Measurements from ENCODE around the gene MEF2D.

Gene MEF2D

GRCh38 chr1:156421939-156422601, 78.5 kb downstream of the MEF2D start:
- DNase-seq = no peak

GRCh38 chr1:156421062-156421938, 79.3 kb downstream of the MEF2D start:
- peak; percentile 79 to 80 for DNase-seq

GRCh38 chr1:156420205-156421061, 80.1 kb downstream of the MEF2D start:
- no peak for DNase-seq

- no peak for DNase-seq
Measured at GRCh38 chr1:156419854-156420204, 80.7 kb downstream of the MEF2D start.

GRCh38 chr1:156418416-156419070, 82.0 kb downstream of the MEF2D start:
- no peak for DNase-seq

- no peak for DNase-seq
Measured at GRCh38 chr1:156417401-156418020, 83.1 kb downstream of the MEF2D start.

GRCh38 chr1:156416993-156417392, 83.6 kb downstream of the MEF2D start:
- DNase-seq = no peak

GRCh38 chr1:156414461-156415064, 86.0 kb downstream of the MEF2D start:
- DNase-seq = no peak

Measured in NCI-H1930 (cell line).